Epithelial cell of proximal tubule (primary cell): Measurements from ENCODE around the gene TM4SF5. TPM values are rescaled to one million over a fixed set of nuclear protein-coding genes. Genes with fewer than 3 reads are reported as not detected.

Source experiments
- DNase-seq: peaks from one replicate; pipeline ENCODE4 v3.0.0-alpha.2; 2011; ENCODE audit warnings: low read depth
- H3K4me3 ChIP-seq: 2 replicates; pipeline ENCODE4 v1.5.1; 2011; ENCODE audit warnings: low read depth, mild to moderate bottlenecking, low read length
- total RNA-seq: library from RNA; depleted of rRNA; stranded (reverse); fragments of >200 nt; gene quantifications from 2 replicates; pipeline ENCODE4 v1.2.3, GENCODE V29; 2015
- TF ChIP-seq, protein P1 (sequence below): conservative IDR thresholded peaks from 2 replicates; pipeline ENCODE4 v1.5.1; 2012; ENCODE audit warnings: low read depth, mild to moderate bottlenecking, low read length

The TM4SF5 gene
- total RNA-seq, 1 donor from 2014 or later = not detected

DNA sequence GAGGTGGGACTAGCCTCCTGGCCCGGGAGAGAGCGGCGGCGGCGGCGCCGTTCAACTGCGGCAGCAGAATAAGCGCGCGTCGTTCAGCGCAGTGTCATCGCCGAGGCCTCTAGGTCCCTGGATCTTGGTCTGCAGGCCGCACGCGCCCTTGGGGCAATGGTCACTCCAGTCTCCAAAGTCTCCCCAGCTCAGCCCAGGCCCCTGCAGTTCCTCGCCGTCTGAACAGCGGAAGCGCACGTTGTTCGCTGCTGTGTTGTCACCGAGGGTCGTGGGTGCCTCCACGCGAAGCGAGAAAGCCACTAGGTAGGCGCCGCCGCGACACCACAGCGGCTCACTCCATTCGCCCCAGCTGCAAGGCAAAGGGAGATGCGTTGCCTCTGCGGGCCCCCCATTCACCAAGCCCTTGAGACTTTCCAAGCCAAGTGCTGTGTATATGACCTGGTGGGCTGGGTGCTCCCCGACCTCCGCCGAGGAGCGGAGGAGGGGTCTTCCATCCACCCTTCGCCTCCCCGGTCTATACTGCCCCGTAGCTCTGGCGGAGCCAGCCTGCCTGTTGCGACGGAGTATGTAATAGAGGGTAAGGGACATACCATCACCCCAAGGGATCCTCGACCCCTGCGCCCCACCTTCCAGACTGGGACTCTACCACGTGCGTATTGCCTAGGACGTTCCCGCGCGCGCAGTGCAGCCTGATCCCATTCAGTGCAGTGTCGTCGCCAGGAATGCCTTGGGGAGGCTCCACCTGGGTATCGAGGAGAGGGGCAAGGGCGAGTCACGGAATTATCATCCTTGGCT is 13.8 kb downstream of the TM4SF5 start:
- TF ChIP-seq, protein P1, sequence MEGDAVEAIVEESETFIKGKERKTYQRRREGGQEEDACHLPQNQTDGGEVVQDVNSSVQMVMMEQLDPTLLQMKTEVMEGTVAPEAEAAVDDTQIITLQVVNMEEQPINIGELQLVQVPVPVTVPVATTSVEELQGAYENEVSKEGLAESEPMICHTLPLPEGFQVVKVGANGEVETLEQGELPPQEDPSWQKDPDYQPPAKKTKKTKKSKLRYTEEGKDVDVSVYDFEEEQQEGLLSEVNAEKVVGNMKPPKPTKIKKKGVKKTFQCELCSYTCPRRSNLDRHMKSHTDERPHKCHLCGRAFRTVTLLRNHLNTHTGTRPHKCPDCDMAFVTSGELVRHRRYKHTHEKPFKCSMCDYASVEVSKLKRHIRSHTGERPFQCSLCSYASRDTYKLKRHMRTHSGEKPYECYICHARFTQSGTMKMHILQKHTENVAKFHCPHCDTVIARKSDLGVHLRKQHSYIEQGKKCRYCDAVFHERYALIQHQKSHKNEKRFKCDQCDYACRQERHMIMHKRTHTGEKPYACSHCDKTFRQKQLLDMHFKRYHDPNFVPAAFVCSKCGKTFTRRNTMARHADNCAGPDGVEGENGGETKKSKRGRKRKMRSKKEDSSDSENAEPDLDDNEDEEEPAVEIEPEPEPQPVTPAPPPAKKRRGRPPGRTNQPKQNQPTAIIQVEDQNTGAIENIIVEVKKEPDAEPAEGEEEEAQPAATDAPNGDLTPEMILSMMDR = no peak
- DNase-seq = no peak
- no peak overlapping the region for H3K4me3 ChIP-seq

DNA sequence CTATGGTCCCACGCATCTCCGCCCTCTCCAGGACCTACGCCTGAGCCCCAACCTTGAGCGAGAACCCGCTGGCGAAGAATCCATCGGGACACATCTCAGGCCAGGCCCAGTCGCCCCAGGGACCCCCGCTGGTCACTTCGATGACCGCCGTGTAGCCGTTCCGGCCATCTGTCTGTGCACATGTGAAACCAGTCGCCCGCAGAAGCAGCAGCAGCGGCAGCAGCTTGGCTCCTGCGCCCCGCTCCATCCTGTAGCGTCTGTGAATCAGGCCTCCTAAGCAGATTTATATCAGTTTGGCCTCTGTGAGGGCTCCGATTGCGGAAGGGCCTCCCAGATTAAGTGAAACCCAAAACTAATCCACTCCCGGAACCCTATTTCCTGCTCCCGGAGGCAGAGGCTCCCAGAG is 14.4 kb downstream of the TM4SF5 start, which contains the start of gene VMO1:
TSS of gene VMO1 (minus strand) at position 259 of the 406 bp plus-strand sequence. CDS start at position 247, 12 bp downstream.
- no peak for DNase-seq
- H3K4me3 ChIP-seq = no peak within 1 kb of the TSS

DNA sequence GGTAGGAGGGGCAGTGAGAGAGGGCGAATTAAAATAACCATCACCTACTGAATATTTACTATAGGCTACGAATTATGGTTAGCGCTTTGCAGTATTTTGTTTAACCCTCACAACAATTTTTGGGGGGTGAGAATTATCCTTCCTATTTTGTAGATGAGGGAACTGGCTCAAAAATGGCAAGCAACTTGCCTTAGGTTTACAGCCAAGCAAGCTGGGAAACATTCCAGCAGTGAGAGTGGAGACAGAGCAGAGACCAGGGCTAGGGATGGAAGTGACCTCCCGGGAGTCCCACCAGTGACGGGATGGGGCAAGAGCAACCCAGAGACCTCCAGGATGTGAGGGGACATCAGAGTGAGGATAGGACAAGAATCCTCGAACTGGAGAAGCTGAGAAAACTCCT is 14.8 kb downstream of the TM4SF5 start:
- TF ChIP-seq, protein P1 = no peak
- H3K4me3 ChIP-seq = no peak overlapping the region
- DNase-seq = no peak

More for the DNA sequence above, 14.4 kb downstream of the TM4SF5 start, which contains the start of gene VMO1:
- TF ChIP-seq, protein P1 = no peak

DNA sequence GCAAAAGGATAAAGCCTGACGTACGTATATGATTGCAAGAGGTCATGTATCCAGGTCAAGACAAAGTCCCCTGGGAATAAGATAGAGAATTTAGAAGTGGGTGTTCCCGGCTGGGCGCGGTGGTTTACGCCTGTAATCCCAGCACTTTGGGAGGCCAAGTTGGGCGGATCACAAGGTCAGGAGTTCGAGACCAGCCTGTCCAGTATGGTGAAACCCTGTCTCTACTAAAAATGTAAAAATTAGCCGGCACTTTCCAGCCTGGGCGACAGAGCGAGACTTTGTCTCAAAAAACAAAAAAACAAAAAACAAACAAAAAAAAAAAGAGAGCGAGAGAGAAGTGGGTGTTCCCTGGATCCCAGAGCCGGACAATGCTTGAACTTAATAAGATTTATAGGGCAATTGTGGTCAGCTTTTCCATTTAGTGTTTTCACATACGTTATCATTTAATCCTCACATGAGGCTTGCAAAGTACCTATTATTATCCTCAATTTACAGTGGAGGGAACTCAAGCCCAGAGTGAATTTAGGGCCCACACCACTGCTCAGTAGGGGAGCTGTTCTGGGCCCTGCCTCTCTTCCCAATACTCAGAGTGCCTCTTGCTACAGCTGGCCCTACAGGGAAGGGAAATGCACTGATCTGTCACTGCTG is 16.6 kb downstream of the TM4SF5 start:
- no peak for DNase-seq
- peak overlapping the region; percentile 65 for H3K4me3 ChIP-seq

DNA sequence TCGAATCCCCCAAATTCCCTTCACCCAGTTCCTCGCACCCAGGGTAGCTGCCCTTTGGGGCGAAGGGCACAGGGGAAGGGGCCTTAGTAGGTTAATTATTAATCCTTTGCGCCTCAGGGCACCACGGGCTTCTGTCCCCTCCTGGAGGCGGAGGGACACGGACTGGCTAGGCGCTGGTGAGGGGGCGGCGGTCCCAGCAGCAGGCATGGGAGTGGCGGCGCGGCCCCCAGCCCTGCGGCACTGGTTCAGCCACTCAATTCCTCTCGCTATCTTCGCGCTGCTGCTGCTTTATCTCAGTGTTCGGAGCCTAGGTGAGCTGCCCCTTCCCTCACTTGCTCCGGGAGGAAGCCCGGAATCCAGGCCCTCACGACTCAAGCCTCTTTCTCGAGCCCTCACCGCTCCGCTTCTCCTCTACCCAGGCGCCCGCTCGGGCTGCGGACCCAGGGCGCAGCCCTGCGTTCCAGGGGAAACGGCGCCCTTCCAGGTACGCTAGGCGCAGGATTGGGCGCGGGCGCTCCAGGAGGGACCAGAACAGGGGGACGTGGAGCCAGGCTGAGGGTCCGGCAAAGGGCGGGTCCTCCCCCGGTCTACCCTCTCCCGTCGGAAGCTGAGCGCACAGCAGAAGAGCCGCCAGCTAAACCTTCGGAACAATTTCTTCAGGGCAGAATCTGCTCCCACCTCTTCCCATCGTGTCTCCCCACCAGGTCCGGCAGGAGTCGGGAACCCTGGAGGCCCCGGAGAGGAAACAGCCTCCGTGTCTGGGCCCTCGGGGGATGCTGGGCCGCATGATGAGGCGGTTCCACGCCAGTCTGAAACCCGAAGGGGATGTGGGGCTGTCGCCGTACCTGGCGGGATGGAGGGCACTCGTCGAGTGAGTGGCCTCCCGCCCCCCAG is 17.4 kb downstream of the TM4SF5 start, which contains the start of gene GLTPD2:
TSS of gene GLTPD2 (plus strand) at position 158 of the 894 bp plus-strand sequence. CDS start at position 206, 48 bp downstream.
- TF ChIP-seq, protein P1 = no peak
- H3K4me3 ChIP-seq = peak within 1 kb of the TSS; percentile 65
- DNase-seq = no peak

More for the DNA sequence above, 16.6 kb downstream of the TM4SF5 start:
- TF ChIP-seq, protein P1 = no peak

DNA sequence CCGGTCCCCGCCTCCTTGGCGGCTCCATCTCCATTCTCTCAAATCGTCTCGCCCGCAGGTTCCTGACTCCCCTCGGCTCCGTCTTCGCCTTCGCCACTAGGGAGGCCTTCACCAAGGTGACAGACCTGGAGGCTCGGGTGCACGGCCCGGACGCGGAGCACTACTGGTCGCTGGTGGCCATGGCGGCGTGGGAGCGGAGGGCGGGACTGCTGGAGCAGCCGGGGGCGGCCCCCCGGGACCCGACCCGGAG is 17.9 kb downstream of the TM4SF5 start:
- DNase-seq = no peak
- TF ChIP-seq, protein P1 = no peak
- peak overlapping the region; percentile 65 for H3K4me3 ChIP-seq
